ENCODE measurements around the gene LTBP3.
"Not testable (repeated sequence)": the region's sequence is repeated elsewhere in the genome, so short reads cannot be mapped to it uniquely, and the experiment has no call there.

Gene LTBP3

DNA sequence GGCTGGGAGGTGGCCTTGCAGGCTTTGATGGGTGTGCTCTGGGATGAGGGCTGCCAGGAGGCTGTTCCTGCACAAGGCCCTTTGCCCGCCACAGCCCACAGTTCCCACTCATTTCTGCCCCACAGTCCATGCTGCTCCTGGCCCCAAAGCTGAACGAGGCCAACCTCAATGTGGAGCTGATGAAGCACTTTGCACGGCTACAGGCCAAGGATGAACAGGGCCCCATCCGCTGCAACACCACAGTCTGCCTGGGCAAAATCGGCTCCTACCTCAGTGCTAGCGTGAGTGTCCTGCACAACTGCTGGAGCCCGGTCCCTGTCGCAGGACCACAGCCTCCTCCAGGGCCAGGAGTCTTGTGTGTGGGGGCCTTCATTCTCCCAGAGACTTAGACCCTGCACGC, 23.1 kb downstream of the LTBP3 start:
- DNase-seq (ENCODE audit: low spot score) = no peak

DNA sequence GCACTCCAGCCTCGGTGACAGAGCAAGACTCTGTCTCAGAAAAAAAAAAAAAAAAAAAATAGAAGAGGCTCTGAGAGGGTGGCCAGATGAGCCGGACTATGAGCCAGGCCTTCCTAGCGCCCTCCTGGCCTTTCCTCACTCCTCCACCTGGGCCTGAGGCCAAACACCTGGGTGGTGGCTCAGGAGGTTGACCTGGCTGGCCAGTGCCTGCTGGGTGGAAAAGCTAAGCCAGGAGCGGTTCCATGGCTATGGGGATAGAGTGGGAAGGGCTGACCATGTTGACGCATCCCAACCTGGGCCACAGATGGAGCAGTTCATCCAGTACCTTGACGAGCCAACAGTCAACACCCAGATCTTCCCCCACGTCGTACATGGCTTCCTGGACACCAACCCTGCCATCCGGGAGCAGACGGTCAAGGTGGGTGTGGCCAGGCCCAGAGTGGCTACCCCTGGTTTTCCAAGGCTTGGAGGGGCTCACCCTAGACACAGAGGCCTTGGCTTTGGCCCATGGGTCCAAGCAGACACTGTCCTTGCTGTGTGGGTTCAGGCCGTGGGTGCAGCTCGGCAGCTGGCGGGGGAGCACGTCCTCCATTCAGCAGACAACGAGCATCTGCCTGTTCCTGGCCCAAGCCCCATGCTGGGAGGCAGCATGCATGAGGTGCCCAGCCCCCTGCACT, 25.6 kb downstream of the LTBP3 start:
- no peak for DNase-seq (ENCODE audit: low spot score)

DNA sequence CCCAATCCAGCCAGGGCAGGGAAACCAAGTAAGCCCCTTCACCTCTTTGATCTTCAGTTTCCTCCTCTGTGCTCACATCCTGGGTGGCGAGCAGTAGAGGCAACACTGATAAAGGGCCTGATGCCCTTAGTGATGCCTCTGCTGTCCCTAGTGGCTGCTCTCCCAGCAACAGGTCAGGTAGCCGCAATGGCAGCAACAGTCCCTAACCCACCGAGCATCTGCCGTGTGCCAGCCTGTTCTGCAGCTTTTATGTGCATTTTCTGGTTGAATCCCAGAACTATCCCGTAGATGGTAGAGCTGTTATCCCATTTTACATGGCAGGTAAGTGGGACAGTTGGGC, 28.0 kb downstream of the LTBP3 start:
- DNase-seq (ENCODE audit: low spot score) = no peak

DNA sequence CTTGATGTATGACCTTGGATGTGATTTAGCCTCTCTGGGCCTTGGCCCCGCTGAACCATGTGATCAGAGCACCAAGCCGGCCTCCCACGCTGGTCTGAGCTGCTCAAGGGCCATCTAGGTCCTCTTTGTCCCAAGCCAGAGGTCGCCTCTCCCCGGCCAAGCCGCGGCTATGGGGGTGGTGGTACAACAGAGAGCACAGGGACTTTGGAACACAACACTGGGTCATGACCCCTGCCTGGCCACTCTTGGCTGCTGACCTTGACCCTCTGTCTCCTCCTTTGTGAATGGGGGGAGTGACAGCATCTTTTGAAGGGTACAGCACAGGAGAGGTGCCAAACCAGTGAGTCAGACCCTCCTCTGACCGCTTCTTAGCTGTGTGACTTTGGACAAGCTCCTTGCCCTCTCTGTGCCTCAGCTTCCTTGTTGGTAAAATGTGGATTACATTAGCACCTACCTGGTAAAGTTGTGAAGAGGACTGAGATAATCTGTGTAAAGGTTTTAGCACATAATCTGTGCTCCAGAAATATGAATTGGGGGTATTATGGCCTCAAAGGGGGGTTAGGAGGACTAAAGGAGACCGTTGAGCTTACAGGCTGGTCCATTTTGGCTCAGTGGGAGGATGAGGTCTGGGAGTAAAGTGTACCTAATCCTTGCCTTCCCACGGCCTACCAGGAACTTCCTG, 28.5 kb downstream of the LTBP3 start:
- DNase-seq (ENCODE audit: low spot score) = no peak

DNA sequence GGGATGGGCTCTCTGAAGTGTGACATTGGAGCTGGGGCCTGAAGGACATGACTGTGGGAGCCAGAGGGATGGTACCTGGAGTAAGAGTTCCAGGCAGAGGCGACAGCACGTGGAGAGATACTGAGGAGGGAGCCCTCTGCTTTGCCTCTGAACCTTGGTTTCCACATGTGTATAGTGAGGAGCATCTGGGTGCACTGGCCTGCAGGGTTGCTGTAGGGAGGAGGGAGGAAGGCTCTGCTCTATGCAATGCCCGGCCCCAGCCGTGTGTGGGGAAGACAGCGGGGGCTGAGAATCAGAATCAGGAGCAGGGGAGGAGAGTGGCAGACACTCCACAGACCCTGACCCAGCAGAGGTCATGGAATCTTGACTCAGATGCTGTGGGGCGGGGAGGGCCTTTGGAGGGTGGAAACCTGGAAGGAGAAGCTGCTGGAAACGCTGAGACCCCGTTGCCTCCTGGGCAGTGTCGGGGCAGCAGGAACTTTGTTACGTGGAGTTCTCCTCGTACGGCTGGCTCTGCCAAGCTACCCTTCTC, 29.3 kb downstream of the LTBP3 start:
- no peak for DNase-seq (ENCODE audit: low spot score)

DNA sequence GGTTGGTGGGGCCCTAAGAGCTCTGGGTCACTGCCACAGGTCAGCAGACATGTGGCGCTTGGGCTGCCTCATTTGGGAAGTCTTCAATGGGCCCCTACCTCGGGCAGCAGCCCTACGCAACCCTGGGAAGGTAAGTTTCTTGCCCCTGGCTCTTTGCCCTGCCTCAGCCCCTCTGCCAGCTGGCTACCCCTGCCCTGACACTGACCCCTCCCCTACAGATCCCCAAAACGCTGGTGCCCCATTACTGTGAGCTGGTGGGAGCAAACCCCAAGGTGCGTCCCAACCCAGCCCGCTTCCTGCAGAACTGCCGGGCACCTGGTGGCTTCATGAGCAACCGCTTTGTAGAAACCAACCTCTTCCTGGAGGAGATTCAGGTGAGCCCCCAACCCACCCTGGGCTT, 31.4 kb downstream of the LTBP3 start:
- DNase-seq (ENCODE audit: low spot score) = no peak

DNA sequence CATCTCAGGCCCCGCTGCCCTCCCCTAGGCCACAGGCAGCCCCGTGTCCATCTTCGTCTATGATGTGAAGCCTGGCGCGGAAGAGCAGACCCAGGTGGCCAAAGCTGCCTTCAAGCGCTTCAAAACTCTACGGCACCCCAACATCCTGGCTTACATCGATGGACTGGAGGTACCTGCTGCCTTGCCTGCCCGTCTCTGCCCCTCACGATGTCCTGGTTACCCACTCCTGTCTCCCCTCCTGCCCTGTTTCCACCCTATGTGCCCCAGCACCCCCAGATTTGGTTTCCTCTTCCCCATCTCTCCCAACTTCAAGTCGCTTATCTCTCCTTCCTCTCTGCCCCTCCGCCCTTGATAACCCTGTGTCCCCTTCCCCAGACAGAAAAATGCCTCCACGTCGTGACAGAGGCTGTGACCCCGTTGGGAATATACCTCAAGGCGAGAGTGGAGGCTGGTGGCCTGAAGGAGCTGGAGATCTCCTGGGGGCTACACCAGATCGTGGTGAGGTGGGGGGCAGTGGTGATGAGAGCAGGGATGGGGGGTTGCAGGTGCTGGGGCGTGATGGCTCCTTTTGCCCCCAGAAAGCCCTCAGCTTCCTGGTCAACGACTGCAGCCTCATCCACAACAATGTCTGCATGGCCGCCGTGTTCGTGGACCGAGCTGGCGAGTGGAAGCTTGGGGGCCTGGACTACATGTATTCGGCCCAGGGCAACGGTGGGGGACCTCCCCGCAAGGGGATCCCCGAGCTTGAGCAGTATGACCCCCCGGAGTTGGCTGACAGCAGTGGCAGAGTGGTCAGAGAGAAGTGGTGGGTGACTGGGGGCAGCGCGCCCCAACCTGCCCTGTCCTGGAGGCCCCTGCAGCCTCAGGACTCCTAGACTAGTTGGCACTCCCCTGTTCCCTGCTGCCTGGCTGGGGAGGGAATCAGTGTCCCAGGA, 32.3 kb downstream of the LTBP3 start:
- no peak for DNase-seq (ENCODE audit: low spot score)

DNA sequence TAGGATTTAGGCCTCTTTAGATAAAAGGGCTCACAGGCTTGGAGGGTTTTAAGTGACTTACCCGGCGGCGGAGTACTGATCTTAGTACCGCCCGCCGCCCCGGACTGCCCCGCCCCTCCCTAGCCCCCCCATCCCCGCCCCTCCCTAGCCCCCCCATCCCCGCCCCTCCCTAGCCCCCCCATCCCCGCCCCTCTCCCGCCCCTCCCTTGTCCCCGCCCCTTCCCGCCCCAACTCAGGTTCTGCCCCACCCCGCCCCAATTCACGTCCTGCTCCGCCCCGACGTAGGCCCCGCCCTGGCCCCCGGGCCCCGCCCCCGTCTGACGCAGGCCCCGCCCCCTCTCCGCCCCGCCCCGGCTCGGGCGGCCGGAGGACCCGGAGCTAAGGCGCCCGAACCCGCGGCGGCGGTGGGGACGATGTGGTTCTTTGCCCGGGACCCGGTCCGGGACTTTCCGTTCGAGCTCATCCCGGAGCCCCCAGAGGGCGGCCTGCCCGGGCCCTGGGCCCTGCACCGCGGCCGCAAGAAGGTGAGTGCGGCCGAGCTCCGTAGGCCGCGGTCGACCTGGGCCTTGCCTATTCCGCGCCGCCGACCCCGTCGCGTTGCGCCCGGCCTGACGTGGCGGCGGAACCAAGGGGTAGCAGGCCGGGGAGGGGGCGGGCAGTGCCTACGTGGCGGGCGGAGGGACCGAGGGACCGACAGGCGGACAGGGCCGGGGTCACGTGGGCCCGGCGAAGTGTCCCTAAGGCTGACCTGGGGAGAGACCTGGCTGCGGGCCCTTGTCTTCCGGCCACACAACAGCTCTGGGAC, 33.2 kb downstream of the LTBP3 start, which contains the start of gene SCYL1:
TSS of gene SCYL1 (plus strand) at position 343 of the 805 bp plus-strand sequence. CDS start at position 414, 71 bp downstream.
- peak; percentile 81 for DNase-seq (ENCODE audit: low spot score)

DNA sequence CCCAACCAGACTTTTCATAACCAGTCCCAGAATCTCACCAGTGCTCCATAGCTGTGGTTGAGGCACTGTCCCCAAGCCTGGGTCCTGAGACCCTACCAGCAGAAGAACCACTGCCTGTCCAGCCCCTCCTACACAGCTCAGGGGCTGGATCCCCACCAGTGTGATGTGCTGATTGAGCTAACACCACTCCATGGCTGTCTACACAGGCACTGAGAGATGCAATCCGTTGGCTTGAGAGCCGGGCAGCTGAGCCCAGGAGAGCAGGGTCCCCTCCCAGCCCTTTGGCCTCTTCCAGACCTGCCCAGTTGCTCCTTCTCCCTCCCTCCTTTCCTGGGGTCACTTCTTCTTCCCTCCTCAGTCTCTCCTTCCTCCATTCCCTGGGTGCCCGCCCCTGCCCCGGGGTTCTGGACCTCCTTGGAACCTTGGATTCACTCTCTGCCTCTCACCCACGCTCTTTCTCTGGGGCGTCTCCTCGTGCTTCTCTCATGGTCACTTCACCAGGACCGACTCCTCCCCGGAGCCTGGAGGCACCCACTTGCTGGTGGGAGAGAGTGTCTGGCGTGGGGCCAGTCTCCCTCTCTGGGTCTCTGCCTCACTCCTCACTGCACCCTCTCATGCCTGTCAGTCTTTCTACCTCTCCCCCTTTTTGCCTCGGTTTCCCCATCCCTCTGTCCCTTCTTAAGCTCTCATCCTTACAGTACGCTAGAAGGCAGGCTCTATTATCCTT, 34.0 kb downstream of the LTBP3 start:
- no peak for DNase-seq (ENCODE audit: low spot score)

DNA sequence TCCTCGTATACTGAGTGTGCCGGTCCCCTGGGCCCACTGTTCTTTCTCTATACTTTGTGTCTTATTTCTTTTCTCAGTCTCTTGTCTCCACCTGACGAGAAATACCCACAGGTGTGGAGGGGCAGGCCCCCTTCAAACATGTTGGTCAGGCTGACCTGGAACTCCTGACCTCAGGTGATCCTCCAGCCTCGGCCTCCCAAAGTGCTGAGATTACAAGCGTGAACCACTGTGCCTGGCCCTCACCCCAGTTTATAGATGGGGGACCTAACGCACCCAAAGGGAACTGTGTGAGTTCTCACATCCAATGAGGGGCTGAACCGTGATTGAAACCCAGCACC, 34.6 kb downstream of the LTBP3 start:
- not testable (repeated sequence) for DNase-seq (ENCODE audit: low spot score)

DNA sequence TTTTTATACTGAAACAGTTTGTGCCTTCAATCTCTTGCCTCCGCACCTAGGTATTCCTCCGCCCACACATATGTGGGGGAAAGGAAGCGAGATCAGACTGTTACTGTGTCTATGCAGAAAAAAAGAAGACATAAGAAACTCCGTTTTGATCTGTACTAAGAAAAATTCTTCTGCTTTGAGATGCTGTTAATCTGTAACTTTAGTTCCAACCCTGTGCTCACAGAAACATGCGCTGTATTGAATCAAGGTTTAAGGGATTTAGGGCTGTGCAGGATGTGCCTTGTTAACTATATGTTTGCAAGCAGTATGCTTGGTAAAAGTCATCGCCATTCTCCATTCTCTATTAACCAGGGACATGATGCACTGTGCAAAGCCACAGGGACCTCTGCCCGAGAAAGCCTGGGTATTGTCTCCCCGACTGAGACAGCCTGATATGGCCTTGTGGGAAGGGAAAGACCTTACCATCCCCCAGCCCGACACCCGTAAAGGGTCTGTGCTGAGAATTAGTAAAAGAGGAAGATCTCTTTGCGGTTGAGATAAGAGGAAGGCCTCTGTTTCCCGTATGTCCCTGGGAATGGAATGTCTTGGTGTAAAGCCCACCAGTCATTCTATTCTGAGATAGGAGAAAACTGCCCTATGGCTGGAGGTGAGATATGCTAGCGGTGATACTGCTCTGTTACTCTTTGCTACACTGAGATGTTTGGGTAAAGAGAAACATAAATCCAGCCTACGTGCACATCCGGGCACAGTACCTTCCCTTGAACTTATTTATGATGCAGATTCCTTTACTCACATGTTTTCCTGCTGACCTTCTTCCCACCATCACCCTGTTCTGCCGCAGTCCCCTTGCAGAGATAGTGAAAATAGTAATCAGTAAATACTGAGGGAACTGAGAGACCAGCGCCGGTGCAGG, 35.2 kb downstream of the LTBP3 start:
- not testable (repeated sequence) for DNase-seq (ENCODE audit: low spot score)

DNA sequence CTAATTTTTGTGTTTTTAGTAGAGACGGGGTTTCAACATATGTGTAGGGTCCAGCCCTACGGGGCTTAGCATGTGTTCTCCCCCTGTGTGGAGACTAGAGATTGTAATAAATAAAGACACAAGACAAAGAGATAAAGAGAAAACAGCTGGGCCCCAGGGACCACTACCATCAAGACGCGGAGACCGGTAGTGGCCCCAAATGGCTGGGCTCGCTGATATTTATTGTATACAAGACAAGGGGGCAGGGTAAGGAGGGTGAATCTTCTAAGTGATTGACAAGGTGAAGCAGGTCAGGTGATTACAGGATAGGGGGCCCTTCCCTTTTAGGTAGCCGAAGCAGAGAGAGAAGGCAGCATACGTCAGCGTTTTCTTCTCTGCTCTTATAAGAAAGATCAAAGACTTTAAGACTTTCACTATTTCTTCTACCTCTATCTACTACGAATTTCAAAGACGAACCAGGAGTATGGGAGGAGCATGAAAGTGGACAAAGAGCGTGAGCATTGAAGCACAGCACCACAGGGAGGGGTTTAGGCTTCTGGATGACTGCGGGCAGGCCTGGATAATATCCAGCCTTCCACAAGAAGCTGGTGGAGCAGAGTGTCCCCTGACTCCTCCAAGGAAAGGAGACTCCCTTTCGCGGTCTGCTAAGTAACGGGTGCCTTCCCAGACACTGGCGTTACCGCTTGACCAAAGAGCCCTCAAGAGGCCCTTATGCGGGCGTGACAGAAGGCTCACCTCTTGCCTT, 36.2 kb downstream of the LTBP3 start:
- DNase-seq (ENCODE audit: low spot score) = not testable (repeated sequence)

DNA sequence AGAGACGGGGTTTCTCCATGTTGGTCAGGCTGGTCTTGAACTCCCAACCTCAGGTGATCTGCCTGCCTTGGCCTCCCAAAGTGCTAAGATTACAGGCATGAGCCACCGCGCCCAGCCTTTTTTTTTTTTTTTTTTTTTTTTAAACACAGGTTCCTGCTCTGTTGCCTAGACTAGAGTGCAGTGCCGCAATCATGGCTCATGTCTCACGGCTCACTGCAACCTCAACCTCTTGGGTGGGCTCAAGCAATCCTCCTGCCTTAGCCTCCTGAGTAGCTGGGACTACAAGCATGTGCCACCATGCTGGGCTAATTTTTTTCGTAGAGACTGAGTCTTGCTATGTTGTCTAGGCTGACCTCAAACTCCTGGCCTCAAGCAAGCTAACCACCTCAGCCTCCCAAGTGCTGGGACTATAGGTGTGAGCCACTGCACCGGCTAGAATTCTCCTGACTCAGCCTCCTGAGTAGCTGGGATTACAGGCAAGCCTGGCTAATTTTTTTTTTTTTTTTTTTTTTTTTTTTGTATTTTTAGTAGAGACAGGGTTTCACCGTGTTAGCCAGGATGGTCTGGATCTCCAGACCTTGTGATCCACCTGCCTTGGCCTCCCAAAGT, 39.1 kb downstream of the LTBP3 start:
- not testable (repeated sequence) for DNase-seq (ENCODE audit: low spot score)

DNA sequence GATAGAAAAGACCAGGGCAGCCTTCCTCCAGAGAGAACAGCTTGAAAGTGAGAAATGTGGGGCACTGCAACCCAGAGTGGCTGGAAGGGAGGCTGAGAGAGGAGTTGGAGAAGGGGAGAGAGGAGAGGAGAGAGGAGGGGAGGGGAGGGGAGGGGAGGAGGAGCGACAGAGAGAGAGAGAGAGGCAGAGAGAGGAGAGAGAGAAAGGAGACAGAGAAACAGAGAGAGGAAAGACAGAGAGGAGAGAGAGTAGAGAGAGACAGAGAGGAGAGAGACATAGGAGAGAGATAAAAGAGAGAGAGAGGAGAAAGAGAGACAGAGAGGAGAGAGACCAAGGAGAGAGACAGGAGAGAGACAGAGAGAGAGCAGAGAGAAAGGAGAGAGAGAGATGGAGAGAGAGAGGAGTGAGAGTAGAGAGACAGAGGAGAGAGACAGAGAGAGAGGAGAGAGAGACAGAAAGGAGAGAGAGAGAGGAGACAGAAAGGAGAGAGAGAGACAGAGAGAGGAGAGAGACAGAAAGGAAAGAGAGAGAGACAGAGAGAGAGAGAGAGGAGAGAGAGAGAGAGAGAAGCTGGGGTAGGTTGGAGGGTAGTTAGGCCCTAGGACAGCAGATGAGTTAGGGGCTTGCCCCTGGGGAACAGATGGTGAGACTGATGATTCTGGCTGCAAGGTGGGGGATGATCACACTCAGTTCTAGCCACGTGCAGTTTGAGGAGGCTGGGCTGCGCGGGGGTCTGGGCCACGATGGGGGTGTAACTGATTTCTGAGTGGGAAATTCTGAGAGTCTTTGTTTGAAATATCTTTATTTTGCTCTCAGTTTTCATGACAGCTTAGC, 41.8 kb downstream of the LTBP3 start:
- DNase-seq (ENCODE audit: low spot score) = no peak

DNA sequence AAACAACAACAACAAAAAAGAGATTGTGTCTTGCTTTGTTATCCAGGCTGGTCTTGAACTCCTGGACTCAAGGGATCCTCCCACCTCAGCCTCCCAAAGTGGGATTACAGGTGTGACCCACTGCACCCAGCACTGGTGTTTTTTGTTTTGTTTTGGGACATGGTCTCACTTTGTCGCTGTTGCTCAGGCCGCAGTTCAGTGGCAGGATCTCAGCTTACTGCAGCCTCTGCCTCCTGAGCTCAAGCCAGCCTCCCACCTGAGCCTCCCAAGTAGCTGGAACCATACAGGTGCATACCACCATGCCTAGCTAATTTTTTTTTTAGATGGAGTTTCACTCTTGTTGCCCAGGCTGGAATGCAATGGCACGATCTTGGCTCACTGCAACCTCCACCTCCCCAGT, 45.8 kb downstream of the LTBP3 start:
- DNase-seq (ENCODE audit: low spot score) = not testable (repeated sequence)

DNA sequence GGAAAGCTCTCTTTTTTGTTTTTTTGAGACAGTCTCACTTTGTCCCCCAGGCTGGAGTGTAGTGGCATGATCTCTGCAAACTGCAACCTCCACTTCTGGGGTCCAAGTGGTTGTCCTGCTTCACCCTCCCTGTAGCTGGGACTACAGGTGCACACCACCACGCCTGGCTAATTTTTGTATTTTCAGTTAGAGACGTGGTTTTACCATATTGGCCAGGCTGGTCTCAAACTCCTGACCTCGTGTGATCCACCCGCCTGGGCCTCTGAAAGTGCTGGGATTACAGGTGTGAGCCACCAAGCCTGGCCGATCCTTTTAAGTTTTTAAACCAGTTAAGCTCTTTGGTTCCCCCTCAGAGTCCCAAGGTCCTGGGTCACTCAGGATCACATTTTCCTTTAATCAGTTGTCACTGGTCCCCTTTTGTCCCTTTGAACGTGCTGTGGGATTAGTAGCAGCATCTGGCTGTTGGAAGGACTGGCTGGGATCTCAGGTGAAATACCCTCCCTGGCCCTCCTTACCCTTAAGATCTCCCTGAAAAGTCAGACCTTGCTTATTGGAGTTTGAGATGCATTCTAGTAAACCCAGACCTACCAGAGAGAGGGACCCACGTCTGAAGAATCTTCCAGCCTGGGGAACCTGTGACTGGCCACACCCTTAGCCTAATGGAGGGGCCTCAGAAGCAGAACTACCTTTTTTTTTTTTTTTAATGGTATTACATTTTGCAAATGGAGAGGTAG, 51.2 kb downstream of the LTBP3 start:
- DNase-seq (ENCODE audit: low spot score) = no peak

DNA sequence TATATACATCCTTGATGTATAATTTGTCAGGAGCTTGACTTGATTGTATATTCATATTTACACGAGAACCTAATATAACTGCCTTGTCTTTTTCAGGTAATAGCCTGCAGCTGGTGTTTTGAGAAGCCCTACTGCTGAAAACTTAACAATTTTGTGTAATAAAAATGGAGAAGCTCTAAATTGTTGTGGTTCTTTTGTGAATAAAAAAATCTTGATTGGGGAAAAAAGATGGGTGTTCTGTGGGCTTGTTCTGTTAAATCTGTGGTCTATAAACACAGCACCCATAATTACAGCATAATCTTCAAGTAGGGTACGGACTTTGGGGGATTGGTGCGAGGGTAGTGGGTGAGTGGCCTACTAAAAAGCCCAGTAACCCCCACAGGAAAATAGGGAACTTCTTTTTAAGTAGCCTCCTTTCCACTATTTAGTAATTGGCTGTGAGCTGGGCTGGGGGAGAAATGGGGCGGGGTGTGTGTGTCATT, 51.8 kb downstream of the LTBP3 start:
- no peak for DNase-seq (ENCODE audit: low spot score)
